Heart right ventricle (tissue), 16 donors: ENCODE results near the gene ICOS. TPM values are rescaled to one million over a fixed set of nuclear protein-coding genes. Genes with fewer than 3 reads are reported as not detected.

ENCODE experiments used
- ATAC-seq, 8 donors: fragments of 200-7000 bp; cut with Tn5 transposase; one replicate each; pipeline ENCODE4 v1.9.1; 2020; ENCODE audit warnings: mild to moderate bottlenecking in 8 of 8, moderate library complexity in 8 of 8, moderate number of reproducible peaks in 1 of 8
- DNase-seq, 2 donors: peaks; one replicate each; pipeline ENCODE4 v3.0.0-alpha.2; 2020
- H3K27ac ChIP-seq, 10 donors: fragments of 200-600 bp; sonication (generic) in 2 of 10; one replicate each; pipeline versions ENCODE4 v1.5.0 to v1.8.0; 2020 to 2022; ENCODE audit warnings: mild to moderate bottlenecking in 3 of 10
- H3K27me3 ChIP-seq, 7 donors: fragments of 200-600 bp; one replicate each; pipeline ENCODE4 v1.8.0; 2021 to 2022; ENCODE audit warnings: mild to moderate bottlenecking in 2 of 7
- H3K36me3 ChIP-seq, 9 donors: fragments of 200-600 bp; sonication (generic) in 1 of 9; one replicate each; pipeline versions ENCODE4 v1.5.0 to v1.8.0; 2020 to 2022; ENCODE audit warnings: mild to moderate bottlenecking in 2 of 9
- H3K4me1 ChIP-seq, 9 donors: fragments of 200-600 bp; sonication (generic) in 1 of 9; one replicate each; pipeline versions ENCODE4 v1.5.0 to v1.8.0; 2020 to 2022; ENCODE audit warnings: mild to moderate bottlenecking in 4 of 9
- H3K4me3 ChIP-seq, 10 donors: fragments of 200-600 bp; sonication (generic) in 2 of 10; one replicate each; pipeline versions ENCODE4 v1.5.0 to v1.8.0; 2020 to 2022; ENCODE audit warnings: mild to moderate bottlenecking in 7 of 10, moderate library complexity in 2 of 10
- H3K9me3 ChIP-seq, 11 donors: fragments of 200-600 bp in 10 of 11; sonication (generic) in 2 of 11; one replicate each; pipeline versions ENCODE4 v1.5.0 to v1.8.0; 2013 to 2022; ENCODE audit warnings: mild to moderate bottlenecking in 2 of 11, control low read depth in 1 of 11, moderate library complexity in 1 of 11
- WGBS, 2 donors: extraction: QIAGEN DNeasy Blood & Tissue Kit; methylation state at CpG; one replicate each; pipeline ENCODE4 v1.1.7; 2013; ENCODE audit warnings: inconsistent platforms in 1 of 2; 5-methylcytosine and 5-hydroxymethylcytosine counted together
- intact Hi-C, 10 donors: fragments of 100-400 bp; cut with DNase I; formaldehyde crosslinking; loops; one replicate each; pipeline versions ENCODE4 v1.11.1 to v1.14.2; 2022
- polyA plus RNA-seq, 2 donors: library from polyadenylated mRNA; stranded (reverse); fragments of 200-250 nt; gene quantifications; one replicate each; pipeline ENCODE4 v1.2.3, GENCODE V29; 2013
- total RNA-seq, 10 donors: library from RNA; stranded (reverse); fragmentation: NEBNext Ultra II Directional in 3 of 10; extraction: Animal tissue kit (Norgen Biotek cat#: 25700) in 3 of 10; gene quantifications; one replicate each; pipeline versions ENCODE4 v1.2.1 to v1.2.4, GENCODE V29; 2021 to 2023
- TF ChIP-seq, protein P1 (sequence below), 9 donors: fragments of 200-600 bp; sonication (generic) in 2 of 9; IDR thresholded peaks; one replicate each; pipeline versions ENCODE4 v1.5.0 to v1.8.0; 2021 to 2022; ENCODE audit warnings: antibody characterized with exemption in 9 of 9, mild to moderate bottlenecking in 5 of 9, moderate library complexity in 1 of 9
- donor health status: Arrhythmogenic right ventricular cardiomyopathy.
- donor health status: ischemic (EF 13 %, LVEDD 7.1; RV severe dilation, severe dysfunction).
- donor health status: healthy with polysubstance abuse.
- donor health status: DM: no; HTN: yes; CAD: no.
- donor health status: DM: no; HTN: no; CAD: no.
- donor health status: ischemic (EF 25% LVEDD 6.9; RV normal size, moderate dysfunction).
- donor health status: ischemic (EF 25% LVEDD 5.7; RV mildly dilated, moderate dysfunction).
- donor health status: healthy.
- donor health status: DM: yes; HTN: yes; CAD: no.
- donor health status: Ischemic cardiomyopathy.
- donor health status: ischemic (EF 35%, LVEDD 5.7; RV mildly dilated, moderate dysfunction).
- donor health status: nonischemic (EF 11% LVEDD 7.7; RV severe dilation, severe dysfunction).
- donor health status: DM: yes; HTN: yes; CAD: no.
- donor health status: PGD.
- donor health status: ischemic (EF 29% LVEDD 5.4; RV normal size, mild dysfunction).
- donor health status: nonischemic (EF 23%, LVEDD 6.1; RV moderate dilation, normal function).

The ICOS gene
- total and polyA plus RNA-seq, 12 donors: 0.01 to 1.2 (median 0.09) TPM; not detected in 7

DNA sequence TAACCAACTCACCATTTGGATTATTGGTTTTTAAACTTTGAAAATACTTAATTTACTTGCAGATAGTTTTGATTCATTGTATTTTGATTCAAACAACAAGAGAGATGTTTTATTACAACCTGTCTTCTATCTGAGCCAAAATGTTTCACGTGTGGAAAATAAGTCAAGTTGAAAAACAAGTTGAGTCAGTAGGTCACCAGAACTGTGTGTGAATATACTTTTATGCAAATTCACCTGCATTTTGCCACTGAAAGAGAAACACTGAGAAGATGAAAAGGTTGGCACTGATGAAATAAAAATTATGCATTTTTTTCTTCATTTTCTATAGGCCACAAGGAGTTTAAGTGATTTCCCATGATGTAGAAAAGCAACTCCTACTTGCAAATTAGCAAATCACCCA is 68.3 kb downstream of the ICOS start:
- WGBS, 2 donors: 80 to 86% methylated on average over 1 of the region's 1 CpG
- no peak overlapping the region for H3K4me3 ChIP-seq
- H3K36me3 ChIP-seq: no peaks in the 10 kb centered on the region
- ATAC-seq: no peak
- TF ChIP-seq, protein P1, sequence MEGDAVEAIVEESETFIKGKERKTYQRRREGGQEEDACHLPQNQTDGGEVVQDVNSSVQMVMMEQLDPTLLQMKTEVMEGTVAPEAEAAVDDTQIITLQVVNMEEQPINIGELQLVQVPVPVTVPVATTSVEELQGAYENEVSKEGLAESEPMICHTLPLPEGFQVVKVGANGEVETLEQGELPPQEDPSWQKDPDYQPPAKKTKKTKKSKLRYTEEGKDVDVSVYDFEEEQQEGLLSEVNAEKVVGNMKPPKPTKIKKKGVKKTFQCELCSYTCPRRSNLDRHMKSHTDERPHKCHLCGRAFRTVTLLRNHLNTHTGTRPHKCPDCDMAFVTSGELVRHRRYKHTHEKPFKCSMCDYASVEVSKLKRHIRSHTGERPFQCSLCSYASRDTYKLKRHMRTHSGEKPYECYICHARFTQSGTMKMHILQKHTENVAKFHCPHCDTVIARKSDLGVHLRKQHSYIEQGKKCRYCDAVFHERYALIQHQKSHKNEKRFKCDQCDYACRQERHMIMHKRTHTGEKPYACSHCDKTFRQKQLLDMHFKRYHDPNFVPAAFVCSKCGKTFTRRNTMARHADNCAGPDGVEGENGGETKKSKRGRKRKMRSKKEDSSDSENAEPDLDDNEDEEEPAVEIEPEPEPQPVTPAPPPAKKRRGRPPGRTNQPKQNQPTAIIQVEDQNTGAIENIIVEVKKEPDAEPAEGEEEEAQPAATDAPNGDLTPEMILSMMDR (IDR thresholded peaks at IDR 0.05): no peak
- H3K9me3 ChIP-seq: peaks cover 0 to 4% (median 0%) of the 10 kb centered on the region in 11 donors
- H3K27ac ChIP-seq: no peak overlapping the region
- intact Hi-C loops: loop anchor here in 1 of 10 donors (1.0 kb wide), 1 partner anchor 10 kb away; no protein-coding TSS in a partner anchor
- no peaks in the 10 kb centered on the region for H3K27me3 ChIP-seq
- no peaks in the 10 kb centered on the region for H3K4me1 ChIP-seq
- no peak for DNase-seq

DNA sequence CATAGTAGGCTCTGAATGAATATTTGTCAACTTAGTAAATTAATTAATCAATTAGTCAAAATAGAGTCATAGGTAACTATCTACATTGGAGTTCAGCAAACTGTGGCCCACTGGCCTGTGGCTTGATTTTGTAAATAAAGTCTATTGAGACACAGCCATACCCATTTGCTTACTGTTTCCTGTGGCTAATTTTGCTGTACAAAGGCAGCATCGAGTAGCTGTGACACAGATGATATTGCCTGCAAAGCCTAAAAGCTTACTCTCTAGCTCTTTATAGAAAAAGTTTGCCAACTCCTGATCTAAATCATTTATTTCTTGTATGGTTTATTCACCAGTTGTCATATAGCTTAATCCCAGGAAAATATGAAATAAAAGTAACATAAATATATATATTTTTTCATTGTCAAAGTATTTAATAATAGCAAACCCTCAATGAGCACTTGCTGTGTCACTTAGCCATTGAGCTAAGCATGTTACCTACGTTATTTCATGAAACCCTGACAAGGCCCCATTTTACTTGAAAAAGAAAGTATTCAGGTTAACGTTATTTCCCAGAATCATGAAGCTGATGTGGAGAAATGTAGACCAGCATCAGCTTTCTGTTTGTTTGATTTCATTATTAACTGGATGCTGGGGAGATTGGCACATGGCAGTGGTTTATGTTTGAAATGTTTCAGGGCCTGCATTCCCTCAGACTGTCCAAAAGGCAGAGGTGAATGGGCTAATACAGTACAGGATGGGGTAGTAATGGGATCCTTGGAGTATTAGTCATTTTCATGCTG is 69.6 kb downstream of the ICOS start:
- Histone ChIP-seq H3K36me3 (no peaks in the 10 kb centered on the region), H3K27me3 (no peaks in the 10 kb centered on the region), H3K4me1 (no peaks in the 10 kb centered on the region), H3K9me3 (peaks cover 0 to 4% (median 0%) of the 10 kb centered on the region in 11 donors), H3K4me3 (no peak overlapping the region), H3K27ac (no peak overlapping the region)
- no peak for ATAC-seq
- intact Hi-C loops: loop anchor here in 1 of 10 donors (1.0 kb wide), 1 partner anchor 9 kb away; no protein-coding TSS in a partner anchor
- DNase-seq: no peak
- TF ChIP-seq, protein P1 (IDR thresholded peaks at IDR 0.05): no peak
- 80 to 85% methylated on average over 3 of the region's 3 CpGs for WGBS, 2 donors

DNA sequence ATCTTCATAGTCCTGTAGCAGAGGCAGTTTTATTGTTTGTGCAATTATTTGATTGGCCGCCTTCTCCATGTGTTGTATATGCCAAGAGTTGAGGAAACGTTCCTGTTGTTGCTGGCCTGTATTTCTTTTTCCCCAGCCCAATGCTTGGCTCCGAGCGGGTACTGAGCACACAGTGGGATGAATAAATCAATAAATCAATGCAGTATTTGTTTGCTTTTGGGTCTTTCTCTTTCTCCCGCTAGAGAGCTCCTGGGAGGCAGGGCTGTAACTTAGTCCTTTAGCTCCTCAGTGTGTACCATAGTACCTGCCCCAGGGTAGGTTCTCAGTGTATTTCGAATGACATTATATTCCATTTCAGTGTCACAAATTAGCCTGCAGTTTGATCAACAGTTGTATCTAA is 71.8 kb downstream of the ICOS start:
- Histone ChIP-seq H3K36me3 (no peaks in the 10 kb centered on the region), H3K27ac (no peak overlapping the region), H3K27me3 (no peaks in the 10 kb centered on the region), H3K9me3 (no peaks in the 10 kb centered on the region), H3K4me3 (no peak overlapping the region), H3K4me1 (peaks cover 0 to 8% (median 0%) of the 10 kb centered on the region in 9 donors)
- WGBS, 2 donors: 88 to 91% methylated on average over 6 of the region's 6 CpGs
- ATAC-seq (no peak), DNase-seq (no peak)
- TF ChIP-seq, protein P1 (IDR thresholded peaks at IDR 0.05): no peak
- intact Hi-C loops: no loop called here

DNA sequence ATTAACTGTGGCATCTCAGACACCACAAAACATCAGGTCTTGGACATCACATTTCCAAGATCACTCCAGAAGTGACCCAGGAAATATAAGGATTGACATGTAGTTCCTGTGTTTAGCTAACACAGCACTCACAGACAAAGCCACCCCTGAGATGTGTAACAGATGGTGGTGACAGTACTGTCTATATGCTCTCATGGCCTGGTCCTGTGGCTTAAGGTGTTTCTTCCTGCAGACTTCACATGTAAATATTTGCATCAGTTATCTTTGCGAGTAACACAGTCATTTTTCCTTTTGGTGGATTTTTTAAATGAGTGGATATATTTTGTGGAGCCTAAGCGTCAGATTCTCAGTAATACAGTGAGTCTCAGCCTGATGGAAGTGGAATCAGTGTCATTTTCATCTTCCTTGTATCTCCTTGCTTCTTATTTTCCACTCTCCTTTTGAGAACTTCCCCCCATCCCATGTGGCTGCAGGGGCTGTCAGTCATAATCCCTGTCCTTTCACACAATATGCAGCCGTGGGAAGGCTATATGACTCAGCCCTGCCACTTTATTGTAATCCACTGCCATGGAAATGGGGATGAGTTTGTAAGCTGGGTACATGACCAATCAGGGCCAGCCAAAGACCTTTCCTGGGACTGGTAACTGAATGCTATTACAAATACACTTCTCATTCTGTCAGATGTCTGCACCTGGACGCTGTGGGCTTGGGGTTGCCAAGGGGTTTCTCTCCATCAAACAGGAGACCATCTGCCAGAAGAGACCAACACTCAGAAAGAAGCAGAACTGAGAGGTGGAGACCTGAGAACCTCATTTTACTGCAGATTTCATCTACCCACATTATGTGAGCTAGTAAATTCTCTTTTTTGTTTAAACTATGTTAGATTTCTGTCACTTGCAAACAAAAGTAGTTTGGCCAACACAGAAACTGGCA is 74.3 kb downstream of the ICOS start:
- no peaks in the 10 kb centered on the region for H3K27me3 ChIP-seq
- intact Hi-C loops: no loop called here
- no peaks in the 10 kb centered on the region for H3K9me3 ChIP-seq
- ATAC-seq (no peak), DNase-seq (no peak)
- no peak overlapping the region for H3K4me3 ChIP-seq
- no peaks in the 10 kb centered on the region for H3K36me3 ChIP-seq
- TF ChIP-seq, protein P1 (IDR thresholded peaks at IDR 0.05): no peak
- peaks cover 0 to 8% (median 0%) of the 10 kb centered on the region in 9 donors for H3K4me1 ChIP-seq
- no peak overlapping the region for H3K27ac ChIP-seq
- 88 to 92% methylated on average over 4 of the region's 4 CpGs for WGBS, 2 donors
